A673 (cell line): Measurements from ENCODE around the gene FKBP1A. TPM values are rescaled to one million over a fixed set of nuclear protein-coding genes. Genes with fewer than 3 reads are reported as not detected.

Experiments used
- BruUV-seq: library from RNA; stranded (reverse); fragments of 400-500 nt; replicated peaks from 2 replicates; lab custom pipeline; 2021; lab: Mats Ljungman, UMichigan
- CTCF ChIA-PET: fragments of 300-600 bp; sonication (Branson Sonifier 250); formaldehyde crosslinking; loops from one replicate; lab custom pipeline; 2022; ENCODE audit warnings: antibody characterized with exemption; lab: Charles Lee
- POLR2A ChIA-PET: fragments of 300-600 bp; sonication (Branson Sonifier 250); formaldehyde crosslinking; loops from one replicate; lab custom pipeline; 2022; ENCODE audit warnings: antibody characterized with exemption; ENCODE audit not compliant: low non-redundant PET; lab: Charles Lee
- DNase-seq: peaks from one replicate; pipeline ENCODE4 v3.0.0-alpha.2; 2015; ENCODE audit warnings: low spot score
- H3K27ac ChIP-seq: fragments of 200-600 bp; sonication (generic); 2 replicates; pipeline ENCODE4 v1.5.1; 2016; ENCODE audit warnings: mixed run types, low read depth, mild to moderate bottlenecking, mixed read lengths, antibody characterized with exemption, low read length; ENCODE audit not compliant: poor library complexity, severe bottlenecking
- H3K27me3 ChIP-seq: fragments of 200-600 bp; sonication (generic); replicated peaks from 2 replicates; pipeline ENCODE4 v1.6.1; 2017; ENCODE audit warnings: mixed run types, low read depth, mild to moderate bottlenecking, mixed read lengths, antibody characterized with exemption, low read length; ENCODE audit not compliant: insufficient read depth, poor library complexity
- H3K36me3 ChIP-seq: fragments of 200-600 bp; sonication (generic); 2 replicates; pipeline ENCODE4 v1.6.1; 2016; ENCODE audit warnings: mixed run types, mild to moderate bottlenecking, mixed read lengths, antibody characterized with exemption, low read length; ENCODE audit not compliant: insufficient read depth, poor library complexity, severe bottlenecking
- H3K4me1 ChIP-seq: fragments of 200-600 bp; sonication (generic); 2 replicates; pipeline ENCODE4 v1.6.1; 2017; ENCODE audit warnings: mixed run types, mild to moderate bottlenecking, mixed read lengths, antibody characterized with exemption, low read length; ENCODE audit not compliant: insufficient read depth, poor library complexity, severe bottlenecking
- H3K4me3 ChIP-seq: fragments of 200-600 bp; sonication (generic); 2 replicates; pipeline ENCODE4 v1.5.1; 2016; ENCODE audit warnings: low read depth, mixed run types, mild to moderate bottlenecking, mixed read lengths, low read length; ENCODE audit not compliant: poor library complexity, severe bottlenecking
- H3K9me3 ChIP-seq: fragments of 200-600 bp; sonication (generic); 2 replicates; pipeline ENCODE4 v1.6.1; 2016; ENCODE audit warnings: mixed run types, low read depth, mild to moderate bottlenecking, mixed read lengths, antibody characterized with exemption, low read length; ENCODE audit not compliant: poor library complexity, severe bottlenecking
- CTCF ChIP-seq: fragments of 300-800, 200-600 bp; sonication (generic); conservative IDR thresholded peaks from 2 replicates; pipeline ENCODE4 v1.5.1; 2017; ENCODE audit warnings: low read depth, mild to moderate bottlenecking, antibody characterized with exemption, low read length, moderate library complexity, mixed read lengths
- EZH2 ChIP-seq: fragments of 200-600 bp; sonication (generic); IDR thresholded peaks from 2 replicates; pipeline ENCODE4 v1.6.1; 2017; ENCODE audit warnings: borderline replicate concordance, low read depth, mild to moderate bottlenecking, mixed read lengths, antibody characterized with exemption, low read length; ENCODE audit not compliant: poor library complexity, severe bottlenecking
- intact Hi-C: fragments of 100-400 bp; cut with micrococcal nuclease; formaldehyde crosslinking; loops from one replicate; pipeline ENCODE4 v1.10.0; 2022; ENCODE audit not compliant: unreplicated experiment
- total RNA-seq: library from RNA; stranded (reverse); gene quantifications from 2 replicates; pipeline ENCODE4 v1.2.3, GENCODE V29; 2021

FKBP1A gene
- total RNA-seq, 1 experiment from 2014 or later, result 264 TPM

- Histone ChIP-seq H3K4me1 (peaks cover 23% of the 10 kb centered on the region), H3K27ac (no peak overlapping the region), H3K9me3 (no peaks in the 10 kb centered on the region), H3K27me3 (no peaks in the 10 kb centered on the region), H3K4me3 (no peak overlapping the region), H3K36me3 (peaks cover 16% of the 10 kb centered on the region)
- TF ChIP-seq EZH2 (no peak), CTCF (no peak)
- ChIA-PET POLR2A (no interaction called here), CTCF (no interaction called here)
- BruUV-seq, result no TSS peak
- DNase-seq, result no peak
- intact Hi-C loops, result no loop called here
Observed at GRCh38 chr20:1330075-1330830, 62.6 kb downstream of the FKBP1A start.

GRCh38 chr20:1328680-1329330 lies 64.0 kb downstream of the FKBP1A start, which contains the start of gene SDCBP2:
TSS of gene SDCBP2 (minus strand) at chr20:1329139. CDS start at chr20:1320416, 8,723 bp downstream.
- peaks cover 16% of the 10 kb centered on the region for H3K36me3 ChIP-seq
- DNase-seq, result no peak
- no peak for TF ChIP-seq EZH2
- TF ChIP-seq CTCF, result no peak
- peaks cover 29% of the 10 kb centered on the region for H3K4me1 ChIP-seq
- POLR2A ChIA-PET, result interaction anchor here (0.5 kb wide), 1 partner anchor 485 kb away, joined by 3 read pairs; no protein-coding TSS in a partner anchor
- CTCF ChIA-PET, result interaction anchor here (1.1 kb wide), 1 partner anchor 175 kb away, joined by 4 read pairs; no protein-coding TSS in a partner anchor
- intact Hi-C loops, result no loop called here
- H3K27me3 ChIP-seq, result no peaks in the 10 kb centered on the region
- no TSS peak for BruUV-seq
- no peak within 1 kb of the TSS for H3K4me3 ChIP-seq
- H3K9me3 ChIP-seq, result no peaks in the 10 kb centered on the region
- no peak within 1 kb of the TSS for H3K27ac ChIP-seq

- Histone ChIP-seq H3K4me3 (no peak overlapping the region), H3K4me1 (peaks cover 29% of the 10 kb centered on the region), H3K27me3 (no peaks in the 10 kb centered on the region), H3K27ac (peak overlapping the region; percentile 31), H3K36me3 (peaks cover 12% of the 10 kb centered on the region), H3K9me3 (no peaks in the 10 kb centered on the region)
- no peak for DNase-seq
- TF ChIP-seq EZH2 (no peak), CTCF (no peak)
- BruUV-seq, result no TSS peak
- POLR2A ChIA-PET, result interaction anchor here (0.6 kb wide), 1 partner anchor 142 kb away, joined by 8 read pairs; no protein-coding TSS in a partner anchor
- intact Hi-C loops, result no loop called here
- CTCF ChIA-PET, result no interaction called here
Observed at GRCh38 chr20:1327827-1328679, 64.8 kb downstream of the FKBP1A start.
